HG03025 (cell line): ENCODE measurements around the gene MAMDC2.

ENCODE experiments used
- ATAC-seq: cut with Tn5 transposase; IDR thresholded peaks from one replicate; pipeline ENCODE4 v1.9.1; 2021; ENCODE audit warnings: mild to moderate bottlenecking, moderate library complexity; ENCODE audit not compliant: unreplicated experiment, low FRiP score

Gene MAMDC2

GRCh38 chr9:70127540-70128416 is 84.1 kb downstream of the MAMDC2 start:
- ATAC-seq: no peak

DNA sequence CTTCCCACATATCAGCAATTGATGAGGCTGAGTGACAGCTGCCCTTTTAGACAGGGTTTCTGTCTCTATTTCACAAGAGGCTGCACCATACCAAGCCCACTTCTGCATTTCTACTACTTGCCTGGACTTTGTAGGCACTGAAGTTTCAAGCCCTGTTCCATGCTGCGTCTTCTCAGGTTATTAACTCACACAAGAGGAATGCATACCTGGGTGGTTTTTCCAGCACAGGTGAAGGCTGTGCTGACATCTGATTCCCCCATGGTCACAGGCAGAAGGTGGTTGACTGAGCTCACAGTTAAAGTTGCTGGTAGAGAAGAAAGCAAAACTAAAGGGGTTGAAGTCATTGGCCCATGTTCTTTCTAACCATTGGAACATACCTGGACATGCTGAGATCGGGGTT is 86.6 kb downstream of the MAMDC2 start:
- no peak for ATAC-seq

DNA sequence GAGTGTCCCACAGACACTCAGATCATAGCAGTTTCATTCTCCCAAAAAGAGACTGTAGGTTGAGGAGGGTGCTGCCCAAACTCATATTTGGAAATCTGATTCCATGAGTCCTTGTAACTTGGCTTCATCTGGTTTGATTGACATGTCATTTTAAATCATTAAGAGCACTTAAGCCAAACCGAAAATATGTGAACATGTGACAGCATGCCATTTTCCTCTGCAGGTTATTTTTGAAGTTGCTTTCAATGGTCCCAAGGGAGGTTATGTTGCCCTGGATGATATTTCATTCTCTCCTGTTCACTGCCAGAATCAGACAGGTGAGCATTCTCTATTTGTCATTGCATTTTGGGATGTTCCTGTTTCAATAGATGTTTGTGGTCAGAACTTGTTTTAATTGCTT is 87.6 kb downstream of the MAMDC2 start:
- ATAC-seq: no peak

DNA sequence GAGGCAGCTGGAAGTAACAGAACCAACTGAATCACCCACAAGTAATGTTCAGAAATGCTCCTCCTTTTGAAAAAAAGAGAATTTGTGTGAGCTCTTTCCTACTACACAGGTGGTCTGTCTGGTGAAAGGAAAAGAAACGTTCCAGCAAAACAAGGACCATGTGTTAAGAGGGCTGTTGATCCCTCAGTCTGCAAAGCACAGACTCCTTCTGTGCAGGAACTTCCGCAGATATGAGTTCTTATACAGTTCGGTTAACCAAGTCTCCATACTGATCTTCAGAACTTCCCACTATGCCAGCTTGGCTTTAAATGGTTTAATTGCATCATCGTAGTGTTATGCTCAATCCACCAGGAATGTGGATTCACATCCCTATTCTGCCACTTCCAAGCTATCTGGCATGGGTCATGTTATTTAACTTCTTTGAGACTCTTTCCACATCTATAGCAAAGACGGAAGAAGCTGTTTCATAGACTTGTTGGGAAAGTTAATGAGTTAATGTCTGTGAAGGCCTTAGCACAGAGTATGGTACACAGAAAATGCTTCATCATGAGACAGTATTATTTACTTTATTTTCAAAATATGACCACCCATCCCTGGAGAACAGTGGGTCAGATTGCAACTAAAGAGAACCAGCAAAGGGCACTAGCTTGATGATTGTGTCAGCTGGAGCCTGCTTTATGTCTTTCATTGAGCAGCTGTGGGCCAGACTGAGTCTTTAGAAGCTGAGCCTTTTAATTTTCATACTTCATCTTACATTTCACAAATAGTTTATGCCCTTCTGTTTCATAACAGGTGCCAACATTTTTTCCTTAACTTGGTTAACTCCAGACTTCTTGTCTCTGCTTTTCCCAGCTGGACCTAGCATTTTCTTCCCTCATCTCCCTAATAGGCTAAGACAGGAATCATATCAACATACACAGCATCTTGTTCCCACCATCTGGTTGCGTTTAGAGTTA is 89.9 kb downstream of the MAMDC2 start:
- no peak for ATAC-seq

GRCh38 chr9:70134360-70134759 is 90.7 kb downstream of the MAMDC2 start:
- no peak for ATAC-seq

GRCh38 chr9:70135176-70135575 is 91.5 kb downstream of the MAMDC2 start:
- ATAC-seq: no peak

DNA sequence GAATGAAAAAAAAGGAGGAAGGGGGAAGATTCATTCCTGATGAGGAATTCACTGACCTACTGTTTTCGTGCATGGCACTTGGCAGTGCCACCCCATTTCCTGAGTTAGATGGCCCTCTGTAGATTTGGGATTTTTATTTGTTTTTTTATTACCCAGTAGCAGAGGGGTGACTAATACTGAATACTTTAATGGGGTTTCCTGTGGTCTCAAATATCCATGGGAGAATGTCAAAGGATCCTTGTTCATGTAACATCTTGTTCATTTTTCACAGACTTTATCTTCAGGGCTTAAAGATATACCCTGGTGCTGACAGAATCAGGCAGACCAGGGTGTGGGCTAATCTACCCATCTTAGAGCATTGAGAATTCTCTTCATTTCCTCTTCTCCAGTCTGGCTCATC is 93.0 kb downstream of the MAMDC2 start:
- no peak for ATAC-seq

DNA sequence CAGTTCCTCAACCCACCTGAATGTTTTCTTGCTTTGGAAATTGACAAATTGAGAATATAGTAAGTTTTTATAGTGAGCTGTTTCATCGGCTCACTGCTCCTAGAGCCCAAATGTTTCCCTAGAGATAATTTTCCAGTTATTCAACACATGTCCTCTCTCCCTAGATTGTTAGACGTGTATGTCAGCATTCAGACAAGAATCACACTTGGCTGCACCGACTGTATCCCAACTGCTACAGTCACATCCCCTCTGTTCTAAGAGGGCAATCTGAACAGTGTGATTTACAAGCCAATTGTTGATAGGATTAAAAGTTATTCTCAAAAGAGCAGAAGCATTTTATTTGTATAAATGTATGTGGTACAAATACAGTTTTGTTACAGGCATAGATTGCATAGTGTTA is 93.9 kb downstream of the MAMDC2 start:
- ATAC-seq: no peak

DNA sequence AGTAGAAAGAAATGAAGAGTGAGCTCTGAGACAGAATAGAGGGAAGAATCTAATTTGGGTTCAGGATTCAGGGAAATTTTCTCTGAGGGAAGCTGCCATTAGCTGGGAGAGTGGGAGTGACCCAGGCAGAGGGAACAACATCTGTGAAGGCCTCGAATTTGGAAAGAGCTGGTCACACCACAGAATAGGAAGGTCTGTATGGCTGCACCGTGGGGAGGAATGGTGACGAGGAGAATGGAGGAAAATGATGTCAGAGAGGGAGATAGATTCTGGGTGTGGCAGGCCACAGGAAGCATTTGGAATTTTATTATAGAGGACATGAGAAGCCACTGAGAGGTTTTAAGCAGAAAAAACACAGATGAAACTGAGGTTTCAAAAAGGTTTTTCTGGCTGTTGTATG is 98.5 kb downstream of the MAMDC2 start:
- no peak for ATAC-seq

GRCh38 chr9:70143394-70144130 is 99.9 kb downstream of the MAMDC2 start:
- ATAC-seq: no peak

DNA sequence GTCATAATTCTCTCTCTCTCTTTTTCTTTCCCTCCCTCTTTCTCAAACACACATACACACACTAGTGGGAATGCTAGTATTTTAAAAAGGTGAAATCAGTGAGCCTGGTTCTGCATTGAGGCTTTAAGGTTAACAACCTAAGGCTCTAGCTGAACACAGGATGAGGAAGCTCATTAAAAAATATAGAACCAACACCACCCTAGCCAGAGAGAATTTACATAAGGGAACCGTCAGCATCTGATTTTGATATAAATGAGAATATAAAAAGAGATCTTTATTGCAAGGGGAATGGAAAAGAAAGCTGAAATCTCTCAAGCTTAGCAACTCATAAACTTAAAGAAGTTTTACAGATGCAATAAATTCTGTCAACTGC is 100.5 kb downstream of the MAMDC2 start:
- ATAC-seq: no peak

GRCh38 chr9:70145981-70146380 is 102.3 kb downstream of the MAMDC2 start:
- ATAC-seq: no peak

DNA sequence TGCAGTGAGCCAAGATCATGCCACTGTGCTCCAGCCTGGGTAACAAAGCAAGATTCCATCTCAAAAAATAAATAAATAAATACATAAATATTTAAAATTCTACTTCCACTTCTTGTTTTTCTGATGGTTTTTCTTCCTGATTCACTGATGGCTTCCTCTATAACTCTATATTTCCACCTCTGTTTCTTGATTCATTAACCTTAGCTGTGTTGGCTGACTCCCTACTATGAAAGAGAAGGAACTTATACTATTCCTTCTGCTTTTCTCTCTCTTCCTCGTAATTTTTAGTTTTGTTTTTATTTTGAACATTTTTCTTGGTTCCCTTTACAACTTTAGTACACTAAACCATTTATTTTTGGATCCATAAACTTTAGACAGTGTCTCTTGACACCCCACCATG is 103.5 kb downstream of the MAMDC2 start:
- ATAC-seq: no peak

GRCh38 chr9:70147651-70148050 is 104.0 kb downstream of the MAMDC2 start:
- no peak for ATAC-seq

DNA sequence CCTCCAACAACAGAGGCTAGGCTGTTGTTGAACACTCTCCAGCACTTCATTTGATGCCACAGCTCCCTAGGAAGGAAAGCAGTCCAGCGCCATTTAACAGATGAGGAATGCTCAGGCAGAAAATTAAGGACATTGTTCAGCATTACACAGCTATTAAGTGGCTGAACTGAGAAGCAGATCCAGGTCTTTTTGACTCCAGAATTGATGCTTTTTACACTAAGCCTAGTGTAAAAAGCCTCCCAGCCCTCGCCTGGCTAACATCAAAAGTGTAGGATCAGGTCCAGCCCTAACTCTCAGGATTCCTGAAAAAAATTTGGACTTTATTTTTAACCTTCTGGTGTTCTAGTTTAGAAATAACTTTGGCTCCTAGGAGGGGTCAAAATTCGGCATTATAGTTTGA is 108.7 kb downstream of the MAMDC2 start:
- ATAC-seq: no peak

- no peak for ATAC-seq
Measured at GRCh38 chr9:70156729-70157128, 113.1 kb downstream of the MAMDC2 start.

GRCh38 chr9:70159630-70160029 is 116.0 kb downstream of the MAMDC2 start:
- no peak for ATAC-seq

DNA sequence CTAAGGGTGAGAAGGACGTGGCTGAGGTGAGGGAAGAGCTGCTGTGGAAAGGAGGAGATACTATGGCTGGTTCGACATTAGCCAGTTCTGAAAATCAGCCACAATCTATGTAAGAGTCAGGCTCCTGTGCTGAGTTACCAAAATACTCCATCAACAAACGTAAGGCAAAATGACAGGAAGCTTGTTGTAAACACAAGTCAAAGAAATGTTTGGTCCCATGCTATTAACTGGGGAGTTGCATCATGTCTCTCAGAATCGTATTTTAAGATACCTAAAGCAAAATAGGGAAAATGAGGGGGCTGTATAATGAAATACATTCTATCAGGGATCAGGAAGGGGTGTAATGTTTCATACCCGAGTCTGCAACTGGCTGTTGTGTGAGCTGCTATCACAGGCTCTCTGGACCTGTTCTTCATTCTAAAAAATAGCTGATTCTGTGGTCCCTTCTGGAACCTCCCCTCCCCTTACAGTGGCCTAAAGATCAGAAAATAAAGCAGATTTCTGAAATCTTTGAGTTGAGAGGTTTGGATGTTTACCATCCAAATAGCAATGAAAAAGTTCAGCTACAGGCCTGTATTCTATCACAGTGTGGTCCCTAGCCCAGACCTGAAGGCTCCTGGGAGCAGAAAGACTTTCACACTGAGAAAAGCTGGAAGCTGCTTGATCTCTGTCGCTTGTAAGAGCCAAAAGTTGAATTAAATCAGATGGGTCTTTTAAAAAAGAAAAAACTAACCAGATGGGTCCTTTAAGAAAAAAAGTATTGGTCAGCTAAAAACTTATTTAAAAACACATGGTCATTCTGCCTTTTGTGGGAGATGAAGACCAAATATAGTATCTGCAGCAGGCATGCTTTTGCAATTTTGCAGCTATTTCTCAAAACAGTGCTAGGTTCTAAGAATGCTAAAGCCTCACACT is 117.3 kb downstream of the MAMDC2 start:
- no peak for ATAC-seq

- ATAC-seq: no peak
Measured at GRCh38 chr9:70165006-70165602, 121.5 kb downstream of the MAMDC2 start.
